Neural crest cell (in vitro differentiated cells): ENCODE results near the gene SLX1A. TPM values are rescaled to one million over a fixed set of nuclear protein-coding genes. Genes with fewer than 3 reads are reported as not detected.

Source experiments
- DNase-seq: peaks from one replicate; pipeline ENCODE4 v3.0.0; 2021; ENCODE audit warnings: low read depth, mixed read lengths, low spot score
- H3K27ac Mint-ChIP-seq: one replicate; pipeline ENCODE4 v1.8.0; 2021; ENCODE audit warnings: mild to moderate bottlenecking, mixed read lengths; ENCODE audit not compliant: unreplicated experiment
- H3K27me3 Mint-ChIP-seq: 2 replicates; pipeline ENCODE4 v1.8.0; 2021; ENCODE audit warnings: low read depth, mild to moderate bottlenecking, mixed read lengths
- H3K36me3 Mint-ChIP-seq: 2 replicates; pipeline ENCODE4 v1.8.0; 2021; ENCODE audit warnings: low read depth, mild to moderate bottlenecking, mixed read lengths
- H3K4me1 Mint-ChIP-seq: 2 replicates; pipeline ENCODE4 v1.8.0; 2021; ENCODE audit warnings: mixed read lengths
- H3K4me3 Mint-ChIP-seq: one replicate; pipeline ENCODE4 v1.8.0; 2021; ENCODE audit warnings: mild to moderate bottlenecking, mixed read lengths
- H3K9me3 Mint-ChIP-seq: 2 replicates; pipeline ENCODE4 v1.8.0; 2021; ENCODE audit warnings: mixed read lengths
- total RNA-seq: library from RNA; stranded (reverse); gene quantifications from 2 replicates; pipeline ENCODE4 v1.2.1, GENCODE V29; 2021
- TF ChIP-seq, protein P1 (sequence below): fragments of 200-600 bp; sonication (generic); conservative IDR thresholded peaks from 2 replicates; pipeline ENCODE4 v1.5.0; 2021; ENCODE audit warnings: antibody characterized with exemption, mild to moderate bottlenecking

SLX1A gene
- total RNA-seq, 1 donor from 2014 or later: 45.0 TPM

DNA sequence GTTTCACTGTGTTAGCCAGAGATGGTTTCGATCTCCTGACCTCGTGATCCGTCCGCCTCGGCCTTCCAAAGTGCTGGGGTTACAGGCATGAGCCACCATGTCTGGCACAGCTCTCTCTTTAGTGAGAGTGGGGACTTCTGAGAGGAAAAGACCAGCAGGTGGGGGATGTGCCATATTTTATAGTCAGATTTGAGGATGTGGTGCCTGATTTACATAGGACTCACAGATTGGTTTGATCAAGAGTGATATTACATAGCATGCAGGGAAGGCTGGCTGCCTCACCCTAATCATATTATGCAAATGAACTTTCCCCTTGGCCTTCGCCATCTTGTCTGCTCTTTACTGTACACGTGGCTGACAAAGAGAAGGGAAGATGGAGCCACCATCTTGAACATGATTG is 42.6 kb upstream of the SLX1A start:
- Mint-ChIP-seq H3K9me3 (peaks cover 2% of the 10 kb centered on the region), H3K4me1 (no peaks in the 10 kb centered on the region), H3K27me3 (no peaks in the 10 kb centered on the region), H3K36me3 (peaks cover 3% of the 10 kb centered on the region), H3K27ac (no peak overlapping the region), H3K4me3 (no peak overlapping the region)
- TF ChIP-seq, protein P1, sequence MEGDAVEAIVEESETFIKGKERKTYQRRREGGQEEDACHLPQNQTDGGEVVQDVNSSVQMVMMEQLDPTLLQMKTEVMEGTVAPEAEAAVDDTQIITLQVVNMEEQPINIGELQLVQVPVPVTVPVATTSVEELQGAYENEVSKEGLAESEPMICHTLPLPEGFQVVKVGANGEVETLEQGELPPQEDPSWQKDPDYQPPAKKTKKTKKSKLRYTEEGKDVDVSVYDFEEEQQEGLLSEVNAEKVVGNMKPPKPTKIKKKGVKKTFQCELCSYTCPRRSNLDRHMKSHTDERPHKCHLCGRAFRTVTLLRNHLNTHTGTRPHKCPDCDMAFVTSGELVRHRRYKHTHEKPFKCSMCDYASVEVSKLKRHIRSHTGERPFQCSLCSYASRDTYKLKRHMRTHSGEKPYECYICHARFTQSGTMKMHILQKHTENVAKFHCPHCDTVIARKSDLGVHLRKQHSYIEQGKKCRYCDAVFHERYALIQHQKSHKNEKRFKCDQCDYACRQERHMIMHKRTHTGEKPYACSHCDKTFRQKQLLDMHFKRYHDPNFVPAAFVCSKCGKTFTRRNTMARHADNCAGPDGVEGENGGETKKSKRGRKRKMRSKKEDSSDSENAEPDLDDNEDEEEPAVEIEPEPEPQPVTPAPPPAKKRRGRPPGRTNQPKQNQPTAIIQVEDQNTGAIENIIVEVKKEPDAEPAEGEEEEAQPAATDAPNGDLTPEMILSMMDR: no peak
- DNase-seq: no peak

DNA sequence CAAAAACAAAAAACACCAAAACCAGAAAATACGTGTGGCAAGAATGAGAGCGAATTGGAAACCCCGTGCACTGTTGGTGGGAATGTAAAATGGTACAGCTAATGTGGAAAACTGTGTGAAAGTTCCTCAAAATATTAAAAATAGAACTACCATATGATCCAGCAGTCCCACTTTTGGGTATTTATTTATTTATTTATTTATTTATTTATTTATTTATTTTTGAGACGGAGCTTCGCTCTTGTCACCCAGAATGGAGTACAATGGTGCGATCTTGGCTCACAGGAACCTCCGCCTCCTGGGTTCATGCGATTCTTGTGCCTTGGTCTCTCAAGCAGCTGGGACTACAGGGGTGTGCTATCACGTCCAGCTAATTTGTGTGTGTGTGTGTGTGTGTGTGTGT is 41.2 kb upstream of the SLX1A start:
- Mint-ChIP-seq H3K4me3 (no peak overlapping the region), H3K4me1 (no peaks in the 10 kb centered on the region), H3K36me3 (peaks cover 3% of the 10 kb centered on the region), H3K27ac (no peak overlapping the region), H3K9me3 (peaks cover 2% of the 10 kb centered on the region), H3K27me3 (no peaks in the 10 kb centered on the region)
- DNase-seq: no peak
- TF ChIP-seq, protein P1: no peak

DNA sequence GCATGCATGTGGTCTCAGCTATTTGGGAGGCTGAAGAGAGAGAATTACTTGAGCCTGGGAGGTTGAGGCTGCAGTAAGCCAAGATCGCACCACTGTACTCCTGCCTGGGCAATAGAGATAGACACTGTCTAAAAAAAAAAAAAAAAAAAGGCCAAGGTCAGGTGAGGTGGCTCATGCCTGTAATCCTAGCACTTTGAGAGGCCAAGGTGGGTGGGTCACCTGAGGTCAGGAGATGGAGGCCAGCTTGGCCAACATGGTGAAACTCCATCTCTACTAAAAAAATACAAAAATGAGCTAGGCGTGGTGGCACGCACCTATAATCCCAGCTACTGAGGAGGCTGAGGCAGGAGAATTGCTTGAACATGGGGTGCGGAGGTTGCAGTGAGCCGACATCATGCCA is 38.5 kb upstream of the SLX1A start:
- Mint-ChIP-seq H3K4me3 (no peak overlapping the region), H3K27me3 (no peaks in the 10 kb centered on the region), H3K4me1 (no peaks in the 10 kb centered on the region), H3K9me3 (no peaks in the 10 kb centered on the region), H3K36me3 (no peaks in the 10 kb centered on the region), H3K27ac (no peak overlapping the region)
- TF ChIP-seq, protein P1: no peak
- DNase-seq: no peak

DNA sequence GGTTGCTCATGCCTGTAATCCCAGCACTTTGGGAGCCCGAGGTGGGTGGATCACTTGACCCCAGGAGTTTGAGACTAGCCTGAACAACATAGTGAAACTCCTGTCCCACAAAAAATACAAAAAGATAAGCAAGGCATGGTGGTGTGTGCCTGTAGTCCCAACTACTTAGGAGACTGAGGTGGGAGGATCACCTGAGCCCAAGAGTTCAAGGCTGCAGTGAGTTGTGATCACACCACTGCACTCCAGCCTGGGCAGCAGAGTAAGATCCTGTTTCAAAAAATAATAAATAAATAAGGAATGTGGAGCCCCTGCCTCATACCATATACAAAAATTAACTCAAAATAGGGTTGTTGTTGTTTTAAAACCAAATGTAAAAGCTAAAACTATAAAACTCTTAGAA is 36.5 kb upstream of the SLX1A start:
- Mint-ChIP-seq H3K27ac (no peak overlapping the region), H3K36me3 (no peaks in the 10 kb centered on the region), H3K9me3 (no peaks in the 10 kb centered on the region), H3K4me3 (no peak overlapping the region), H3K4me1 (no peaks in the 10 kb centered on the region), H3K27me3 (no peaks in the 10 kb centered on the region)
- TF ChIP-seq, protein P1: no peak
- no peak for DNase-seq

DNA sequence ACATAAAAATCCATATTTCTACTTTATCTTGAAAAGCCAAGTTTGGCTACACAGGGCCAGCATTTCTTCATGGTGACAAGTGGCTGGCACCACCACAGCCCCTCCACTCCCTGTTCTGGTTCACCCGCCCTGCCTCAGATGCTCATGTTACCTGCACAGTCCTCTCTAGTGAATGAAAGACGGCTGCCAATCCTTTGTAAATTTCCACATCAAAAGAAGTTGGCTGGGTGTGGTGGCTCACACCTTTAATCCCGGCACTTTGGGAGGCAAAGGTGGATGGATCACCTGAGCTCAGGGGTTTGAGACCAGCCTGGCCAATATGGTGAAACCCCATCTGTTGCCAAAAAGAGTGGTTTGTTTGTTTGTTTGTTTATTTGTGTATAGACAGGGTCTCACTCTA is 30.1 kb upstream of the SLX1A start:
- H3K9me3 Mint-ChIP-seq: peaks cover 3% of the 10 kb centered on the region
- H3K27ac Mint-ChIP-seq: no peak overlapping the region
- H3K27me3 Mint-ChIP-seq: no peaks in the 10 kb centered on the region
- peaks cover 2% of the 10 kb centered on the region for H3K36me3 Mint-ChIP-seq
- no peak for DNase-seq
- TF ChIP-seq, protein P1: no peak
- H3K4me1 Mint-ChIP-seq: peaks cover 4% of the 10 kb centered on the region
- no peak overlapping the region for H3K4me3 Mint-ChIP-seq
